Measurements from ENCODE around the gene POLR2F. TPM values are rescaled to one million over a fixed set of nuclear protein-coding genes. Genes with fewer than 3 reads are reported as not detected.
"Not testable (repeated sequence)": the region's sequence is repeated elsewhere in the genome, so short reads cannot be mapped to it uniquely, and the experiment has no call there.

Gene POLR2F
- total RNA-seq, 1 donor from 2014 or later: 136 TPM

- DNase-seq (ENCODE audit: low read depth): no peak
- peak overlapping the region; percentile 77 for H3K4me3 ChIP-seq (ENCODE audit: low read depth, low read length)
- no peak for TF ChIP-seq CTCF (conservative IDR thresholded peaks at IDR 0.05; ENCODE audit: low read depth, low read length)
Observed at GRCh38 chr22:37953062-37953436, 450 bp upstream of the POLR2F start.

- peak overlapping the region; percentile 77 for H3K4me3 ChIP-seq (ENCODE audit: low read depth, low read length)
- no peak for TF ChIP-seq CTCF (conservative IDR thresholded peaks at IDR 0.05; ENCODE audit: low read depth, low read length)
- DNase-seq (ENCODE audit: low read depth): no peak
Observed at GRCh38 chr22:37954686-37955085, 1.2 kb downstream of the POLR2F start.

- DNase-seq (ENCODE audit: low read depth); H3K4me3 ChIP-seq (ENCODE audit: low read depth, low read length): not testable (repeated sequence)
Observed at GRCh38 chr22:37955825-37956397, 2.4 kb downstream of the POLR2F start.

- no peak for TF ChIP-seq CTCF (conservative IDR thresholded peaks at IDR 0.05; ENCODE audit: low read depth, low read length)
- no peak for DNase-seq (ENCODE audit: low read depth)
- no peak overlapping the region for H3K4me3 ChIP-seq (ENCODE audit: low read depth, low read length)
Observed at GRCh38 chr22:37957232-37957631, 3.7 kb downstream of the POLR2F start.

- H3K4me3 ChIP-seq (ENCODE audit: low read depth, low read length): no peak overlapping the region
- no peak for DNase-seq (ENCODE audit: low read depth)
- no peak for TF ChIP-seq CTCF (conservative IDR thresholded peaks at IDR 0.05; ENCODE audit: low read depth, low read length)
Observed at GRCh38 chr22:37959231-37959825, 5.8 kb downstream of the POLR2F start.

- TF ChIP-seq CTCF (conservative IDR thresholded peaks at IDR 0.05; ENCODE audit: low read depth, low read length): no peak
- DNase-seq (ENCODE audit: low read depth): no peak
- H3K4me3 ChIP-seq (ENCODE audit: low read depth, low read length): no peak overlapping the region
Observed at GRCh38 chr22:37961062-37961461, 7.6 kb downstream of the POLR2F start.

- no peak for TF ChIP-seq CTCF (conservative IDR thresholded peaks at IDR 0.05; ENCODE audit: low read depth, low read length)
- DNase-seq (ENCODE audit: low read depth): peak; percentile 48
Observed at GRCh38 chr22:37965940-37966664, 12.6 kb downstream of the POLR2F start.

More at GRCh38 chr22:37965940-37966664, 12.6 kb downstream of the POLR2F start:
- H3K4me3 ChIP-seq (ENCODE audit: low read depth, low read length): no peak overlapping the region

Data from epithelial cell of proximal tubule (primary cell).